ENCODE data around the gene MAL.

- no peak for TF ChIP-seq CTCF (conservative IDR thresholded peaks at IDR 0.05; ENCODE audit: low read depth, low read length)
- TF ChIP-seq EZH2phosphoT487 (IDR thresholded peaks at IDR 0.05; ENCODE audit: borderline replicate concordance, low read length) = no peak
Observed at GRCh38 chr2:95007031-95007609, 18.4 kb upstream of the MAL start.
